K562 (cell line): Measurements from ENCODE around the gene COX14. TPM values are rescaled to one million over a fixed set of nuclear protein-coding genes. Genes with fewer than 3 reads are reported as not detected.
A peak's percentile ranks its signal among the peaks of the same experiment; 100 is the strongest.

Source experiments
- ATAC-seq: fragments of 200-7000 bp; cut with Tn5 transposase; 3 replicates; pipeline ENCODE4 v1.9.1; 2020; ENCODE audit warnings: moderate library complexity
- Bru-seq: library from RNA; stranded (reverse); fragments of 400-500 nt; gene quantifications from one replicate; lab custom pipeline; 2021; lab: Mats Ljungman, UMichigan
- BruChase-seq, 2 experiments: library from RNA; stranded (reverse); fragments of 400-500 nt; gene quantifications; one replicate each; lab custom pipeline; 2021; lab: Mats Ljungman, UMichigan
- BruUV-seq: library from RNA; stranded (reverse); fragments of 400-500 nt; replicated peaks from 2 replicates; lab custom pipeline; 2021; lab: Mats Ljungman, UMichigan
- CTCF ChIA-PET: fragments of 300-600 bp; formaldehyde crosslinking; extraction: SDS; loops from one replicate; lab custom pipeline; 2021; ENCODE audit warnings: low intra/inter-chr PET ratio; lab: Yijun Ruan, JAX
- POLR2A ChIA-PET: fragments of 300-600, 350-650 bp; sonication (Branson Sonifier 250); formaldehyde crosslinking; extraction: SDS; loops from one replicate; lab custom pipeline; 2021; ENCODE audit warnings: antibody characterized with exemption, inconsistent platforms; lab: Yijun Ruan, JAX
- DNase-seq, 4 experiments: peaks; one replicate each; pipeline versions ENCODE4 v3.0.0 to v3.0.0-alpha.2; 2011 to 2018; ENCODE audit warnings: low spot score in 3 of 4, mixed read lengths in 3 of 4; ENCODE audit errors: extremely low read depth in 1 of 4
- FAIRE-seq: peaks from 2 replicates; lab custom pipeline; 2011; peaks lifted over from hg19 to GRCh38; lab: Jason Lieb, UNC
- H2AFZ ChIP-seq: 2 replicates; pipeline ENCODE4 v1.6.0; 2011; ENCODE audit warnings: low read depth, low read length, control low read depth, inconsistent platforms
- H3K27ac ChIP-seq: fragments of 200-600 bp; 3 replicates; pipeline ENCODE4 v1.8.0; 2011; ENCODE audit warnings: low read depth, mild to moderate bottlenecking, control low read depth, inconsistent platforms, low read length, moderate library complexity, mixed read lengths; ENCODE audit errors: extremely low read depth
- H3K27me3 ChIP-seq, 2 experiments: fragments of 300-600 bp in 1 of 2; 2 replicates in 1 of 2; 3 replicates in 1 of 2; pipeline versions ENCODE4 v1.6.0 to v1.8.0; 2011; ENCODE audit warnings: inconsistent platforms in 2 of 2, low read length in 2 of 2, mild to moderate bottlenecking in 1 of 2, mixed read lengths in 1 of 2, moderate library complexity in 1 of 2; ENCODE audit not compliant: control insufficient read depth in 2 of 2, insufficient read depth in 2 of 2
- H3K36me3 ChIP-seq: fragments of 300-600 bp; 3 replicates; pipeline ENCODE4 v1.8.0; 2011; ENCODE audit warnings: mild to moderate bottlenecking, low read length, inconsistent platforms; ENCODE audit not compliant: control insufficient read depth, insufficient read depth
- H3K4me1 ChIP-seq, 2 experiments: fragments of 200-600 bp in 1 of 2; replicated peaks in 1 of 2; 2 replicates in 1 of 2; 3 replicates in 1 of 2; pipeline versions ENCODE4 v1.5.1 to v1.8.0; 2011; ENCODE audit warnings: inconsistent platforms in 2 of 2, low read length in 2 of 2, mild to moderate bottlenecking in 1 of 2, mixed read lengths in 1 of 2, moderate library complexity in 1 of 2; ENCODE audit not compliant: control insufficient read depth in 2 of 2, insufficient read depth in 2 of 2
- H3K4me2 ChIP-seq: 2 replicates; pipeline ENCODE4 v1.6.1; 2011; ENCODE audit warnings: low read length, control low read depth, inconsistent platforms, mixed read lengths; ENCODE audit not compliant: insufficient read depth
- H3K4me3 ChIP-seq: fragments of 200-600 bp; sonication (generic), shearing (Covaris generic); 2 replicates; pipeline ENCODE4 v1.5.1; 2016; ENCODE audit warnings: control low read depth, inconsistent platforms
- H3K79me2 ChIP-seq: fragments of 200-600 bp; 3 replicates; pipeline ENCODE4 v1.8.0; 2011; ENCODE audit warnings: low read length, inconsistent platforms; ENCODE audit not compliant: control insufficient read depth, insufficient read depth
- H3K9ac ChIP-seq, 2 experiments: 2 replicates each; pipeline versions ENCODE4 v1.6.0 to v1.6.1; 2011; ENCODE audit warnings: low read depth in 2 of 2, low read length in 2 of 2, control low read depth in 1 of 2, inconsistent platforms in 1 of 2, mild to moderate bottlenecking in 1 of 2, mixed read lengths in 1 of 2; ENCODE audit not compliant: insufficient read depth in 1 of 2
- H3K9me1 ChIP-seq: one replicate; pipeline ENCODE4 v1.6.0; 2011; ENCODE audit warnings: inconsistent platforms, mild to moderate bottlenecking, low read length, moderate library complexity; ENCODE audit not compliant: control insufficient read depth, insufficient read depth
- H3K9me3 ChIP-seq: replicated peaks from 2 replicates; pipeline ENCODE4 v1.5.1; 2011; ENCODE audit warnings: low read depth, low read length, inconsistent platforms; ENCODE audit not compliant: control insufficient read depth, insufficient read depth
- H4K20me1 ChIP-seq: replicated peaks from 2 replicates; pipeline ENCODE4 v1.6.1; 2011; ENCODE audit warnings: low read length, inconsistent platforms, mixed read lengths; ENCODE audit not compliant: control insufficient read depth, insufficient read depth
- MYNN ChIP-seq, 2 experiments: sonication (generic); formaldehyde crosslinking in 1 of 2; IDR thresholded peaks; 2 replicates each; pipeline versions ENCODE4 v1.5.0 to v1.6.1; 2016 to 2020; ENCODE audit warnings: antibody characterized with exemption in 1 of 2, missing genetic modification reagents in 1 of 2
- PHF8 ChIP-seq: fragments of 200-600 bp; sonication (generic); IDR thresholded peaks from 2 replicates; pipeline ENCODE4 v1.6.1; 2012; ENCODE audit warnings: mixed run types, mild to moderate bottlenecking, inconsistent platforms, low read length, moderate library complexity, borderline replicate concordance
- RBM15 ChIP-seq: fragments of 200-400 bp; formaldehyde crosslinking; IDR thresholded peaks from 2 replicates; pipeline ENCODE4 v1.6.1; 2018; ENCODE audit warnings: mild to moderate bottlenecking, low read length, moderate library complexity; ENCODE audit not compliant: insufficient read depth
- SMAD4 ChIP-seq: fragments of 250-450 bp; sonication (Bioruptor Pico); conservative IDR thresholded peaks from 2 replicates; pipeline ENCODE4 v1.8.0; 2021; ENCODE audit warnings: inconsistent platforms, mild to moderate bottlenecking, moderate library complexity
- SRSF3 ChIP-seq: fragments of 200-400 bp; formaldehyde crosslinking; IDR thresholded peaks from 2 replicates; pipeline ENCODE4 v1.6.1; 2016; ENCODE audit warnings: mild to moderate bottlenecking, low read length, moderate library complexity; ENCODE audit not compliant: insufficient read depth
- WGBS: fragments of 100-300 bp; shearing (Covaris generic); methylation state at CpG from one replicate; pipeline ENCODE4 v1.1.6; 2016; ENCODE audit warnings: low coverage, mixed read lengths; ENCODE audit not compliant: insufficient coverage; ENCODE audit errors: missing lambda C conversion rate; 5-methylcytosine and 5-hydroxymethylcytosine counted together
- in situ Hi-C: fragments of 300-500 bp; cut with MboI; formaldehyde crosslinking; loops from 4 replicates; pipeline ENCODE4 v1.15.0; 2018; ENCODE audit warnings: inconsistent platforms, mixed read lengths
- intact Hi-C: fragments of 100-400 bp; cut with micrococcal nuclease; formaldehyde crosslinking; loops from 2 replicates; pipeline ENCODE4 v1.14.2; 2022
- long read RNA-seq, 3 experiments: library from polyadenylated mRNA in 2 of 3; library from RNA in 1 of 3; unstranded in 2 of 3; stranded (forward) in 1 of 3; transcript quantifications; one replicate each; pipeline ENCODE4 v2.0.0, GENCODE V29; 2019 to 2022
- polyA minus RNA-seq, 3 experiments: library from RNA; depleted of rRNA, polyadenylated mRNA; stranded (reverse); fragments of >200 nt; gene quantifications; 2 replicates each; pipeline ENCODE4 v1.2.3, GENCODE V29; 2011
- polyA plus RNA-seq, 8 experiments: library from polyadenylated mRNA; depleted of rRNA in 4 of 8; stranded (reverse) in 5 of 8; unstranded in 3 of 8; fragments of >200 nt; fragmentation: Nextera tagmentation in 2 of 8; fragmentation: Illumina TruSeq in 1 of 8; extraction: Ambion mirVana in 2 of 8; extraction: Trizol in 1 of 8; gene quantifications; 2 replicates each; pipeline versions ENCODE4 v1.2.1 to v1.2.3, GENCODE V29; 2011 to 2014; ENCODE audit warnings: inconsistent platforms in 1 of 8, missing spikeins in 1 of 8
- total RNA-seq, 7 experiments: library from RNA; depleted of rRNA in 6 of 7; stranded (reverse); fragments of >200 nt in 6 of 7; fragmentation: Illumina TruSeq in 2 of 7; extraction: Trizol in 2 of 7; gene quantifications; 2 replicates each; pipeline versions ENCODE4 v1.2.1 to v1.2.3, GENCODE V29; 2011 to 2021; ENCODE audit warnings: low replicate concordance in 1 of 7
- TF ChIP-seq, protein P1 (sequence below): fragments of 250-450 bp; sonication (Bioruptor Pico); IDR thresholded peaks from 2 replicates; pipeline ENCODE4 v1.4.0; 2020
- TF ChIP-seq, protein P2 (sequence below): fragments of 450-650 bp; IDR thresholded peaks from 2 replicates; pipeline ENCODE4 v1.6.1; 2016; ENCODE audit warnings: low read depth, mild to moderate bottlenecking, moderate library complexity

The COX14 gene
- 10.7 and 19.2 TPM in 2 replicates for total RNA-seq (2011; cell fraction: chromatin; rRNA removed; ENCODE audit: low replicate concordance)
- 22.3 and 29.3 TPM in 2 replicates for total RNA-seq (2011; cell fraction: nucleolus; rRNA removed)
- total RNA-seq (2011; cell fraction: nucleoplasm; rRNA removed) = 18.2 and 26.1 TPM in 2 replicates
- total RNA-seq (2014; rRNA removed) (53.4 and 63.4 TPM in 2 replicates), total RNA-seq (2014; rRNA removed; fragmentation: Illumina TruSeq; extraction: Trizol) (46.3 and 50.9 TPM in 2 replicates), total RNA-seq (2015; rRNA removed; fragmentation: Illumina TruSeq; extraction: Trizol) (40.9 and 44.8 TPM in 2 replicates), total RNA-seq (2021) (51.7 and 65.1 TPM in 2 replicates), polyA plus RNA-seq (2011; rRNA removed) (79.2 and 82.6 TPM in 2 replicates), polyA plus RNA-seq (2014; fragmentation: Illumina TruSeq; extraction: Trizol) (44.4 and 45.6 TPM in 2 replicates), polyA plus RNA-seq (2014; fragmentation: Nextera tagmentation; extraction: Ambion mirVana) (100 to 1,000 TPM; 259 to 269 TPM), polyA plus RNA-seq (2014; rRNA removed) (78.2 and 78.5 TPM in 2 replicates), polyA minus RNA-seq (2011; rRNA and poly(A)+ RNA removed) (20.7 and 20.8 TPM in 2 replicates), Bru-seq, nascent RNA (percentile 87 among the genes with signal in this experiment), BruChase-seq, experiment 1, labeled RNA remaining after a 2-hour chase (percentile 82 among the genes with signal in this experiment), BruChase-seq, experiment 2, labeled RNA remaining after a 6-hour chase (percentile 81 among the genes with signal in this experiment)
- 99.8 and 123 TPM in 2 replicates for polyA plus RNA-seq (2011; cell fraction: cytosol; rRNA removed)
- polyA plus RNA-seq (2011; cell fraction: nucleus; rRNA removed) = 34.9 and 36.3 TPM in 2 replicates
- polyA plus RNA-seq (2012) = 80.4 and 81.0 TPM in 2 replicates
- 8.3 and 12.1 TPM in 2 replicates for polyA minus RNA-seq (2011; cell fraction: cytosol; rRNA and poly(A)+ RNA removed)
- 7.4 and 8.0 TPM in 2 replicates for polyA minus RNA-seq (2011; cell fraction: nucleus; rRNA and poly(A)+ RNA removed)
- long read RNA-seq, experiment 1, transcript COX14-203 (2 exons, 739 nt) = major isoform, 51 of 61 reads
- long read RNA-seq, experiment 1, partial matches to known transcripts = 8 of 61 reads
- long read RNA-seq, experiment 1, other reads (novel, unspliced or antisense) = 2 of 61 reads
- long read RNA-seq, experiment 2, transcript COX14-203 (2 exons, 739 nt) = major isoform, 68 of 71 reads
- long read RNA-seq, experiment 2, partial matches to known transcripts = 1 of 71 reads
- long read RNA-seq, experiment 2, other reads (novel, unspliced or antisense) = 1 of 71 reads
- long read RNA-seq, experiment 3, transcript COX14-203 (2 exons, 739 nt) = major isoform, 52 of 53 reads
- long read RNA-seq, experiment 3, partial matches to known transcripts = 0 of 53 reads
- long read RNA-seq, experiment 3, other reads (novel, unspliced or antisense) = 0 of 53 reads

DNA sequence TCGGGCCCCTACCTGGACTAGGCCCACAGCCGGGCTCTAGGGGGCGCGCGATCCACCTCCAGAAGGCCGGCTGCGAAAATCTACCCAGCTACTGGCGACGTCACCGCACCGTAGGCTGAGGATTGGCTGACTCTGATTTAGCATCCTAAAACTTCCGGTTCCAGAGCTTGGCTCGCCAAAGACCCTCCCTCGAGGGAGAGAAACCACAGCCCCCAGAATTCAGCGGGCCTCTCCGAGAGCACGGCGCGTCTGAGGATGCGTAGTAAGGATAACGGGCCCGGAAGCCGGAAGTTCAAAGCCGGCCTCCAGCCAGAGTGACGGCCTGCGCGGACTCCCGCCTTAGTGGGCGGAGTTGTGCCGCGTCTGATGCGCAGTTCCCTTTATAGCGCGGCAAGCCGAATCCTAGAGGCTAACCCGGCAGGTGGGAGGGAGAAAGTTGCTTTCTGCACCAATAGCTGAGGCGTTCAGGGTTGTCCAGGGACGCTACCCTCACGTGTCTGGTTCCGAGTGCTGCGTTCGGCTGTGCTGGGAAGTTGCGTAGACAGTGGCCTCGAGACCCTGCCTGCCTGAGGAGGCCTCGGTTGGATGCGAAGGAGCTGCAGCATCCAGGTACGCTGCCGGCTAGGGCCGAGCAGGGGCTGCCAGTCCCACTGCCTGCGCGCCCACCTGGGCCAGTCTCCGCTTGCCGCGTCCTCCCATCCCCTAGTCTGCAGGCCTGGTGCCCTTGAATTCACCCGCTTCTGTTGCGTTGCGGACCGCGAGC lies at the start of gene COX14:
TSS of gene COX14 (plus strand) at position 544 of the 763 bp plus-strand sequence. CDS start 7,808 bp downstream, outside the sequence.
- WGBS = under 1% methylated on average over 51 of the region's 59 CpGs
- intact Hi-C loops = loop anchor here (1.0 kb wide), 1 partner anchor 27 kb away; the partner anchor contains the start of gene SMARCD1
- peak within 1 kb of the TSS; percentile 79 to 100 for H3K9ac ChIP-seq
- H3K9me1 ChIP-seq = no peaks in the 10 kb centered on the region
- H3K9me3 ChIP-seq = no peaks in the 10 kb centered on the region
- peak within 1 kb of the TSS; percentile 78 for H3K4me3 ChIP-seq
- peaks cover 13% of the 10 kb centered on the region; the same call in 2 of the 3 replicates for H3K36me3 ChIP-seq
- ATAC-seq (peak; percentile 92), FAIRE-seq (peak; percentile 100), DNase-seq (peak; percentile 93 to 99 (median 96))
- H3K27ac ChIP-seq = peak within 1 kb of the TSS; percentile 87
- ChIA-PET CTCF (interaction anchor here (0.8 to 1.3 kb wide), 3 partner anchors 24 to 145 kb away, joined by 3 to 4 read pairs (median 4); no protein-coding TSS in a partner anchor), POLR2A (interaction anchor here (0.6 to 2.8 kb wide), 22 partner anchors 8 to 1179 kb away, joined by 3 to 15 read pairs (median 4); partner anchors contain the start of genes CERS5 and GPD1)
- H2AFZ ChIP-seq = peak within 1 kb of the TSS; percentile 90
- peaks cover 29 to 48% of the 10 kb centered on the region in 2 experiments for H3K4me1 ChIP-seq
- peak within 1 kb of the TSS; percentile 98 for H3K4me2 ChIP-seq
- no peaks in the 10 kb centered on the region for H3K27me3 ChIP-seq
- in situ Hi-C loops = no loop called here
- TSS peak; percentile 45 for BruUV-seq
- peaks cover 43% of the 10 kb centered on the region for H3K79me2 ChIP-seq
- H4K20me1 ChIP-seq = peaks cover 5% of the 10 kb centered on the region; the same call in 1 of the 2 replicates
- TF ChIP-seq RBM15 (no peak), MYNN (IDR thresholded peaks at IDR 0.05) (no peak), MYNN (CRISPR knock-in tag; IDR thresholded peaks at IDR 0.05) (no peak), SMAD4 (CRISPR knock-in tag) (peak; percentile 67), SRSF3 (no peak), PHF8 (peak; percentile 94)
- TF ChIP-seq, protein P1, sequence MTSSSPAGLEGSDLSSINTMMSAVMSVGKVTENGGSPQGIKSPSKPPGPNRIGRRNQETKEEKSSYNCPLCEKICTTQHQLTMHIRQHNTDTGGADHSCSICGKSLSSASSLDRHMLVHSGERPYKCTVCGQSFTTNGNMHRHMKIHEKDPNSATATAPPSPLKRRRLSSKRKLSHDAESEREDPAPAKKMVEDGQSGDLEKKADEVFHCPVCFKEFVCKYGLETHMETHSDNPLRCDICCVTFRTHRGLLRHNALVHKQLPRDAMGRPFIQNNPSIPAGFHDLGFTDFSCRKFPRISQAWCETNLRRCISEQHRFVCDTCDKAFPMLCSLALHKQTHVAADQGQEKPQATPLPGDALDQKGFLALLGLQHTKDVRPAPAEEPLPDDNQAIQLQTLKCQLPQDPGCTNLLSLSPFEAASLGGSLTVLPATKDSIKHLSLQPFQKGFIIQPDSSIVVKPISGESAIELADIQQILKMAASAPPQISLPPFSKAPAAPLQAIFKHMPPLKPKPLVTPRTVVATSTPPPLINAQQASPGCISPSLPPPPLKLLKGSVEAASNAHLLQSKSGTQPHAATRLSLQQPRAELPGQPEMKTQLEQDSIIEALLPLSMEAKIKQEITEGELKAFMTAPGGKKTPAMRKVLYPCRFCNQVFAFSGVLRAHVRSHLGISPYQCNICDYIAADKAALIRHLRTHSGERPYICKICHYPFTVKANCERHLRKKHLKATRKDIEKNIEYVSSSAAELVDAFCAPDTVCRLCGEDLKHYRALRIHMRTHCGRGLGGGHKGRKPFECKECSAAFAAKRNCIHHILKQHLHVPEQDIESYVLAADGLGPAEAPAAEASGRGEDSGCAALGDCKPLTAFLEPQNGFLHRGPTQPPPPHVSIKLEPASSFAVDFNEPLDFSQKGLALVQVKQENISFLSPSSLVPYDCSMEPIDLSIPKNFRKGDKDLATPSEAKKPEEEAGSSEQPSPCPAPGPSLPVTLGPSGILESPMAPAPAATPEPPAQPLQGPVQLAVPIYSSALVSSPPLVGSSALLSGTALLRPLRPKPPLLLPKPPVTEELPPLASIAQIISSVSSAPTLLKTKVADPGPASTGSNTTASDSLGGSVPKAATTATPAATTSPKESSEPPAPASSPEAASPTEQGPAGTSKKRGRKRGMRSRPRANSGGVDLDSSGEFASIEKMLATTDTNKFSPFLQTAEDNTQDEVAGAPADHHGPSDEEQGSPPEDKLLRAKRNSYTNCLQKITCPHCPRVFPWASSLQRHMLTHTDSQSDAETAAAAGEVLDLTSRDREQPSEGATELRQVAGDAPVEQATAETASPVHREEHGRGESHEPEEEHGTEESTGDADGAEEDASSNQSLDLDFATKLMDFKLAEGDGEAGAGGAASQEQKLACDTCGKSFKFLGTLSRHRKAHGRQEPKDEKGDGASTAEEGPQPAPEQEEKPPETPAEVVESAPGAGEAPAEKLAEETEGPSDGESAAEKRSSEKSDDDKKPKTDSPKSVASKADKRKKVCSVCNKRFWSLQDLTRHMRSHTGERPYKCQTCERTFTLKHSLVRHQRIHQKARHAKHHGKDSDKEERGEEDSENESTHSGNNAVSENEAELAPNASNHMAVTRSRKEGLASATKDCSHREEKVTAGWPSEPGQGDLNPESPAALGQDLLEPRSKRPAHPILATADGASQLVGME = peak; percentile 67; the same call in 1 of the 2 replicates
- TF ChIP-seq, protein P2, sequence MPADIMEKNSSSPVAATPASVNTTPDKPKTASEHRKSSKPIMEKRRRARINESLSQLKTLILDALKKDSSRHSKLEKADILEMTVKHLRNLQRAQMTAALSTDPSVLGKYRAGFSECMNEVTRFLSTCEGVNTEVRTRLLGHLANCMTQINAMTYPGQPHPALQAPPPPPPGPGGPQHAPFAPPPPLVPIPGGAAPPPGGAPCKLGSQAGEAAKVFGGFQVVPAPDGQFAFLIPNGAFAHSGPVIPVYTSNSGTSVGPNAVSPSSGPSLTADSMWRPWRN = peak; percentile 73
